MM.1S (cell line): ENCODE results near the gene TNPO3.

Experiments used
- DNase-seq: peaks from one replicate; pipeline ENCODE4 v3.0.0-alpha.2; 2015
- H2AFZ ChIP-seq: fragments of 300-600 bp; sonication (generic); 2 replicates; pipeline ENCODE4 v1.6.0; 2016; ENCODE audit warnings: antibody characterized with exemption, low read length
- H3F3A ChIP-seq: fragments of 300-600 bp; sonication (generic); 2 replicates; pipeline ENCODE4 v1.6.1; 2016; ENCODE audit warnings: mild to moderate bottlenecking, antibody characterized with exemption, low read length, moderate library complexity, mixed read lengths; ENCODE audit not compliant: insufficient read depth
- H3K27ac ChIP-seq: fragments of 300-600 bp; sonication (generic); 2 replicates; pipeline ENCODE4 v1.5.1; 2016; ENCODE audit warnings: mild to moderate bottlenecking, low read length
- H3K27me3 ChIP-seq: fragments of 300-600 bp; sonication (generic); replicated peaks from 2 replicates; pipeline ENCODE4 v1.6.0; 2016; ENCODE audit warnings: low read length; ENCODE audit not compliant: insufficient read depth
- H3K36me3 ChIP-seq: fragments of 300-600 bp; sonication (generic); replicated peaks from 2 replicates; pipeline ENCODE4 v1.6.1; 2016; ENCODE audit warnings: mild to moderate bottlenecking, low read length, mixed read lengths; ENCODE audit not compliant: insufficient read depth
- H3K4me1 ChIP-seq: fragments of 300-600 bp; sonication (generic); 2 replicates; pipeline ENCODE4 v1.6.1; 2016; ENCODE audit warnings: low read length, mixed read lengths
- H3K4me2 ChIP-seq: fragments of 300-600 bp; sonication (generic); 2 replicates; pipeline ENCODE4 v1.6.0; 2016; ENCODE audit warnings: low read depth, low read length
- H3K4me3 ChIP-seq: fragments of 300-600 bp; sonication (generic); 2 replicates; pipeline ENCODE4 v1.5.1; 2016; ENCODE audit warnings: low read length, mixed read lengths
- H3K79me2 ChIP-seq: fragments of 300-600 bp; sonication (generic); 2 replicates; pipeline ENCODE4 v1.6.1; 2016; ENCODE audit warnings: mixed run types, low read length, mixed read lengths
- H3K9ac ChIP-seq: fragments of 300-600 bp; sonication (generic); 2 replicates; pipeline ENCODE4 v1.6.1; 2016; ENCODE audit warnings: low read length, mixed read lengths
- H3K9me2 ChIP-seq: fragments of 300-600 bp; sonication (generic); replicated peaks from 2 replicates; pipeline ENCODE4 v1.6.1; 2016; ENCODE audit warnings: mild to moderate bottlenecking, low read length, mixed read lengths; ENCODE audit not compliant: insufficient read depth
- H3K9me3 ChIP-seq: fragments of 300-600 bp; sonication (generic); replicated peaks from 2 replicates; pipeline ENCODE4 v1.6.1; 2016; ENCODE audit warnings: mild to moderate bottlenecking, low read length, mixed read lengths; ENCODE audit not compliant: insufficient read depth
- H4K20me1 ChIP-seq: fragments of 300-600 bp; sonication (generic); 2 replicates; pipeline ENCODE4 v1.6.1; 2016; ENCODE audit warnings: mild to moderate bottlenecking, low read length, moderate library complexity, mixed read lengths; ENCODE audit not compliant: insufficient read depth
- CTCF ChIP-seq: fragments of 300-600 bp; sonication (generic); IDR thresholded peaks from 2 replicates; pipeline ENCODE4 v1.5.1; 2016; ENCODE audit warnings: antibody characterized with exemption, low read length, mixed read lengths
- EZH2 ChIP-seq: fragments of 300-600 bp; sonication (generic); optimal IDR thresholded peaks from 2 replicates; pipeline ENCODE3; 2017; ENCODE audit warnings: low read depth, mild to moderate bottlenecking, antibody characterized with exemption, low read length, mixed read lengths
- EZH2phosphoT487 ChIP-seq: fragments of 300-600 bp; sonication (generic); IDR thresholded peaks from 2 replicates; pipeline ENCODE4 v1.6.1; 2018; ENCODE audit warnings: antibody characterized with exemption, low read length

Gene TNPO3

DNA sequence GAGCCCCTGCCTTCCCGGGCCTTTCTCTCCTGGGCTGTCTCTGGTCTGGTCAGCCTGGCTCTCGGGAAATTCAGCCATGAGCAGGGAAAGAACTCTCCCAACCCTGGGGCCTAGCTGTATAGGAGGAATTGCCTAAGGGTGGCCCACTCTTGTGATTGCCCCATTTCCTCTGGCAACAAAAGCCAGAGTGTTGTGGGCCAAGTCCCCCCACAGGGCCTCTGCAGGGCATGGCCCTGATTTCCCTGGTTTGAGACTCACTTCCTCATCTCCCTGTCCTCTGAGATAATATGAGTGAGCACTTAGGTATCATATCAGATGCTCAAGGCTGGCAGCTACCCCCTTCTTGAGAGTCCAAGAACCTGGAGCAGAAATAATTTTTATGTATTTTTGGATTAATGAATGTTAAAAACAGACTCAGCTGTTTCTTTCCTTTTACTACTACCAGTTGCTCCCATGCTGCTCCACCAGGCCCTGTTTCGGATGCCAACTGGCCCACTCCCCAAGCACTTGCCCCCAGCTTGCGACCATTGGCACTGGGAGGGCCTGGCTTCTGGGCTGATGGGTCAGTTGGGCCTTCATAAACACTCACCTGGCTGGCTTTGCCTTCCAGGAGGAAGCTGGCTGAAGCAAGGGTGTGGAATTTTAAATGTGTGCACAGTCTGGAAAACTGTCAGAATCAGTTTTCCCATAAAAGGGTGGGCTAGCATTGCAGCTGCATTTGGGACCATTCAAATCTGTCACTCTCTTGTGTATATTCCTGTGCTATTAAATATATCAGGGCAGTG is 105.7 kb downstream of the TNPO3 start:
- peaks cover 35% of the 10 kb centered on the region for H3K79me2 ChIP-seq
- H2AFZ ChIP-seq, result no peak overlapping the region
- peaks cover 8% of the 10 kb centered on the region for H3K4me1 ChIP-seq
- no peak for TF ChIP-seq CTCF
- no peak for TF ChIP-seq EZH2phosphoT487
- no peak overlapping the region for H3K27ac ChIP-seq
- no peaks in the 10 kb centered on the region for H3K27me3 ChIP-seq
- H3K4me2 ChIP-seq, result no peak overlapping the region
- H4K20me1 ChIP-seq, result no peaks in the 10 kb centered on the region
- 0 out of 2 replicates have a peak, but pooled peaks cover 1% of the 10 kb centered on the region for H3F3A ChIP-seq
- no peaks in the 10 kb centered on the region for H3K9me3 ChIP-seq
- no peak for DNase-seq
- H3K36me3 ChIP-seq, result peaks cover 8% of the 10 kb centered on the region; the same call in 1 of the 2 replicates
- H3K4me3 ChIP-seq, result no peak overlapping the region
- H3K9ac ChIP-seq, result no peak overlapping the region
- H3K9me2 ChIP-seq, result no peaks in the 10 kb centered on the region

DNA sequence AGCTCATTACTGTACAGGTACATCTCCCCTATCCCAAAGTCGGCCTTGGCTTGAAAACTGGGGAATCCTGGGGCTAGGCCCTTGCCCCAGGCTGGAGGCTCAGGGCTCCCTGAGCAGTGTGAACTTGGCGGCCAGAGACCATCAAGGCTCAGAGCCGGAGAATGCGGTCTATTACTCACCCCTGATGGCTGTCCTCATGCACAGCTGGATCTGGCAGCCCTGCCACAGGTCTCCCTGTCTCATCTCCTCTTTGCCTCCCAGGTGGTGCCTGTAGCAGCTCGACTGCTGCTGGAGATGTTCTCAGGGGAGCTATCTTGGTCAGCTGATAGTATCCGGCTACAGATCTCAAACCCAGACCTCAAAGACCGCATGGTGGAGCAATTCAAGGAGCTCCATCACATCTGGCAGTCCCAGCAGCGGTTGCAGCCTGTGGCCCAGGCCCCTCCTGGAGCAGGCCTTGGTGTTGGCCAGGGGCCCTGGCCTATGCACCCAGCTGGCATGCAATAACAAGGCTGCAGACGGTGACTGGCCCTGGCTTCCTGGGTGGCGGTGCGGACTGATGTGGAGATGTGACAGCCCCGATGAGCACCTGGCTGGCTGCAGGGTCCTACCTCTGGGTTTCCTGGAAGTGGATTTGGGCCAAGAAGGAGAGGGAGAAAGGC is 106.5 kb downstream of the TNPO3 start:
- Histone ChIP-seq H3K9me3 (no peaks in the 10 kb centered on the region), H4K20me1 (no peaks in the 10 kb centered on the region), H3K4me3 (no peak overlapping the region), H3K9ac (no peak overlapping the region), H3K9me2 (no peaks in the 10 kb centered on the region), H3K4me1 (peaks cover under 1% of the 10 kb centered on the region; the same call in 1 of the 2 replicates), H3K36me3 (peaks cover 8% of the 10 kb centered on the region; the same call in 1 of the 2 replicates), H3F3A (no peaks in the 10 kb centered on the region), H3K27me3 (no peaks in the 10 kb centered on the region), H2AFZ (no peak overlapping the region), H3K27ac (no peak overlapping the region), H3K79me2 (peaks cover 35% of the 10 kb centered on the region), H3K4me2 (no peak overlapping the region)
- DNase-seq, result no peak
- TF ChIP-seq EZH2phosphoT487 (no peak), CTCF (no peak), EZH2 (no peak)

- no peaks in the 10 kb centered on the region for H3K9me3 ChIP-seq
- H4K20me1 ChIP-seq, result no peaks in the 10 kb centered on the region
- peaks cover 8% of the 10 kb centered on the region; the same call in 1 of the 2 replicates for H3K36me3 ChIP-seq
- no peaks in the 10 kb centered on the region for H3K9me2 ChIP-seq
- H3K4me1 ChIP-seq, result no peaks in the 10 kb centered on the region
- H3K4me3 ChIP-seq, result no peak overlapping the region
- peaks cover 34% of the 10 kb centered on the region for H3K79me2 ChIP-seq
- no peak overlapping the region for H2AFZ ChIP-seq
- no peak for TF ChIP-seq EZH2phosphoT487
- no peak for TF ChIP-seq CTCF
- no peak for TF ChIP-seq EZH2
- no peak for DNase-seq
- no peak overlapping the region for H3K4me2 ChIP-seq
- H3K27me3 ChIP-seq, result no peaks in the 10 kb centered on the region
- H3K9ac ChIP-seq, result no peak overlapping the region
- no peaks in the 10 kb centered on the region for H3F3A ChIP-seq
- no peak overlapping the region for H3K27ac ChIP-seq
Observed at GRCh38 chr7:128947854-128948253, 107.1 kb downstream of the TNPO3 start.
